OCI-LY1 (cell line): ENCODE measurements around the gene GCK.

Source experiments
- H2AFZ ChIP-seq: fragments of 200-600 bp; sonication (generic), shearing (Covaris generic); 2 replicates; pipeline ENCODE4 v1.6.0; 2014; ENCODE audit warnings: antibody characterized with exemption, mild to moderate bottlenecking, low read length
- H3F3A ChIP-seq: fragments of 200-600 bp; sonication (generic), shearing (Covaris generic); 2 replicates; pipeline ENCODE4 v1.6.0; 2014; ENCODE audit warnings: mild to moderate bottlenecking, antibody characterized with exemption, low read length, moderate library complexity; ENCODE audit not compliant: insufficient read depth
- H3K27ac ChIP-seq: fragments of 200-600 bp; sonication (generic); 2 replicates; pipeline ENCODE4 v1.5.1; 2014; ENCODE audit warnings: low read length, mixed run types, mild to moderate bottlenecking, low read depth; ENCODE audit not compliant: poor library complexity, severe bottlenecking
- H3K27me3 ChIP-seq: fragments of 200-600 bp; sonication (generic); 2 replicates; pipeline ENCODE4 v1.6.0; 2014; ENCODE audit warnings: antibody characterized with exemption, mild to moderate bottlenecking, low read length, moderate library complexity; ENCODE audit not compliant: insufficient read depth
- H3K36me3 ChIP-seq: fragments of 200-600 bp; sonication (generic); 2 replicates; pipeline ENCODE4 v1.6.1; 2014; ENCODE audit warnings: mild to moderate bottlenecking, antibody characterized with exemption, low read length, moderate library complexity, mixed read lengths; ENCODE audit not compliant: insufficient read depth
- H3K4me1 ChIP-seq: fragments of 200-600 bp; sonication (generic); 2 replicates; pipeline ENCODE4 v1.5.1; 2014; ENCODE audit warnings: mild to moderate bottlenecking, low read length, moderate library complexity; ENCODE audit not compliant: insufficient read depth, severe bottlenecking
- H3K4me2 ChIP-seq: fragments of 200-600 bp; sonication (generic), shearing (Covaris generic); 2 replicates; pipeline ENCODE4 v1.6.1; 2014; ENCODE audit warnings: low read length
- H3K4me3 ChIP-seq: fragments of 200-600 bp; sonication (generic); 2 replicates; pipeline ENCODE4 v1.5.1; 2014; ENCODE audit warnings: low read length, low read depth, mild to moderate bottlenecking, mixed read lengths; ENCODE audit not compliant: poor library complexity, severe bottlenecking
- H3K79me2 ChIP-seq: fragments of 200-600 bp; shearing (Covaris generic); 2 replicates; pipeline ENCODE4 v1.6.1; 2016; ENCODE audit warnings: mixed run types, low read length, mixed read lengths; ENCODE audit not compliant: insufficient read depth
- H3K9ac ChIP-seq: fragments of 200-600 bp; sonication (generic), shearing (Covaris generic); 2 replicates; pipeline ENCODE4 v1.6.1; 2014; ENCODE audit warnings: mild to moderate bottlenecking, low read length, mixed read lengths
- H3K9me2 ChIP-seq: fragments of 200-600 bp; sonication (generic), shearing (Covaris generic); 2 replicates; pipeline ENCODE4 v1.6.1; 2014; ENCODE audit warnings: low read depth, mild to moderate bottlenecking, low read length, mixed read lengths
- H3K9me3 ChIP-seq: fragments of 200-600 bp; shearing (Covaris generic); 2 replicates; pipeline ENCODE4 v1.6.1; 2014; ENCODE audit warnings: low read length, mixed read lengths
- H4K20me1 ChIP-seq: fragments of 200-600 bp; sonication (generic), shearing (Covaris generic); 2 replicates; pipeline ENCODE4 v1.6.0; 2016; ENCODE audit warnings: mild to moderate bottlenecking, low read length; ENCODE audit not compliant: insufficient read depth
- CTCF ChIP-seq: fragments of 200-600 bp; sonication (generic), shearing (Covaris generic); IDR thresholded peaks from 2 replicates; pipeline ENCODE4 v1.5.1; 2017; ENCODE audit warnings: mild to moderate bottlenecking, antibody characterized with exemption, low read length, moderate library complexity, mixed read lengths
- EZH2 ChIP-seq: fragments of 200-600 bp; sonication (generic), shearing (Covaris generic); IDR thresholded peaks from 2 replicates; pipeline ENCODE4 v1.8.0; 2017; ENCODE audit warnings: borderline replicate concordance, mixed run types, mild to moderate bottlenecking, antibody characterized with exemption, low read length, moderate library complexity, mixed read lengths

The GCK gene

GRCh38 chr7:44222776-44223261 lies 33.6 kb upstream of the GCK start:
- Histone ChIP-seq H3K4me2 (no peak overlapping the region), H3K9me2 (no peaks in the 10 kb centered on the region), H4K20me1 (no peaks in the 10 kb centered on the region), H3K9ac (no peak overlapping the region), H3K27ac (no peak overlapping the region), H3F3A (no peaks in the 10 kb centered on the region), H3K4me3 (no peak overlapping the region), H2AFZ (no peak overlapping the region), H3K4me1 (peaks cover 12% of the 10 kb centered on the region), H3K36me3 (no peaks in the 10 kb centered on the region), H3K9me3 (no peaks in the 10 kb centered on the region), H3K79me2 (no peaks in the 10 kb centered on the region), H3K27me3 (peaks cover 24% of the 10 kb centered on the region)
- TF ChIP-seq EZH2 (no peak), CTCF (no peak)

DNA sequence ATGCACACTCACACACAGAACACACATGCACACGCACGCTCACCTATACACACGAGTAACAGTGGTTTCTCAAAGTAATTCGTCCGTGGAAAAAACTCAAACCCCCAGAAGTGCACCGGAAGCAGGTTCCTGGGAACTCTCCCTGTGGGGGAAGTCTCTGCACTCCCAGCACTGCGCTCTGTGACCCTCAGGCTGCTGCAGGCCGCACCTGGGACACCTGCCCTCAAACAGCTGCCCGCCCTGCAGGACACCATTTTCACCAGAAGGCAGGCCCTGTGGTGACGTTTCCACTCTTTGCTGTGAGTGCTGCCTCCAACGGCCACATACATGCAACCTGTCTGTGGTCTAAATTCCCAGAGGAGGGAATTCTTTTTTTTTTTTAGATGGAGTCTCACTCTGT lies 32.8 kb upstream of the GCK start:
- H3K4me1 ChIP-seq = peaks cover 12% of the 10 kb centered on the region
- TF ChIP-seq EZH2 (no peak), CTCF (no peak)
- H2AFZ ChIP-seq = no peak overlapping the region
- no peaks in the 10 kb centered on the region for H3F3A ChIP-seq
- H3K27me3 ChIP-seq = peaks cover 24% of the 10 kb centered on the region
- H3K4me3 ChIP-seq = no peak overlapping the region
- no peak overlapping the region for H3K4me2 ChIP-seq
- H3K79me2 ChIP-seq = no peaks in the 10 kb centered on the region
- no peaks in the 10 kb centered on the region for H4K20me1 ChIP-seq
- H3K9me2 ChIP-seq = no peaks in the 10 kb centered on the region
- H3K36me3 ChIP-seq = no peaks in the 10 kb centered on the region
- no peaks in the 10 kb centered on the region for H3K9me3 ChIP-seq
- H3K27ac ChIP-seq = no peak overlapping the region
- H3K9ac ChIP-seq = no peak overlapping the region

GRCh38 chr7:44221231-44221791 lies 32.1 kb upstream of the GCK start:
- H2AFZ ChIP-seq = no peak overlapping the region
- H3K4me3 ChIP-seq = no peak overlapping the region
- no peaks in the 10 kb centered on the region for H3K9me3 ChIP-seq
- TF ChIP-seq CTCF (0 out of 2 replicates have a peak, but pooled peaks have one; percentile 23), EZH2 (no peak)
- H3K27me3 ChIP-seq = peaks cover 23% of the 10 kb centered on the region
- no peaks in the 10 kb centered on the region for H4K20me1 ChIP-seq
- no peaks in the 10 kb centered on the region for H3F3A ChIP-seq
- peak overlapping the region; percentile 5; the same call in 1 of the 2 replicates for H3K4me2 ChIP-seq
- no peak overlapping the region for H3K9ac ChIP-seq
- no peaks in the 10 kb centered on the region for H3K79me2 ChIP-seq
- H3K27ac ChIP-seq = no peak overlapping the region
- H3K4me1 ChIP-seq = peaks cover 12% of the 10 kb centered on the region
- H3K36me3 ChIP-seq = no peaks in the 10 kb centered on the region
- no peaks in the 10 kb centered on the region for H3K9me2 ChIP-seq
